HUDEP-2 (cell line): ENCODE data around the gene TFG.

Source experiments
- DNase-seq, 76 experiments: peaks; one replicate each; lab custom pipeline; 2025; ENCODE audit not compliant: unreplicated experiment in 76 of 76; lab: John Stamatoyannopoulos, UW

Gene TFG

DNA sequence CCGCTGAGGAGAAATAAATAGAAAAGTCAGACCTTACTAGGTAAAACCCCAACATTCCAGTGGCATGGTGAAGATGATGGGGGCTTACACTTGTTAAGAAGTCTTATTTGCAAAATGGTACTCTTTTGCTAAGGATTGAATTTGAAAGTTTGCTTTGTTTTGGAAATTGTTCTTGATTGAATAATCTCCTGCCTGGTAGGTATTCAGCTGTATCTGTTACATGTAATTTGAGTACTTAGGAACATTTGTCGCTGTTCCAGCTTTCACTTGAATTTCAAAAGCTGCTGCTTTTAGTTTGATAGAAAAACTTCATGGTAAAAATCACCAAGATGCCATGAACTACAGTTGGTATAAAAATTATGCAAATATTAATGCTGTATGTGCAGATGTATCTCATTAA, 44.6 kb downstream of the TFG start:
- DNase-seq = no peak

- DNase-seq = no peak
Measured at GRCh38 chr3:100754563-100755334, 45.5 kb downstream of the TFG start.

DNA sequence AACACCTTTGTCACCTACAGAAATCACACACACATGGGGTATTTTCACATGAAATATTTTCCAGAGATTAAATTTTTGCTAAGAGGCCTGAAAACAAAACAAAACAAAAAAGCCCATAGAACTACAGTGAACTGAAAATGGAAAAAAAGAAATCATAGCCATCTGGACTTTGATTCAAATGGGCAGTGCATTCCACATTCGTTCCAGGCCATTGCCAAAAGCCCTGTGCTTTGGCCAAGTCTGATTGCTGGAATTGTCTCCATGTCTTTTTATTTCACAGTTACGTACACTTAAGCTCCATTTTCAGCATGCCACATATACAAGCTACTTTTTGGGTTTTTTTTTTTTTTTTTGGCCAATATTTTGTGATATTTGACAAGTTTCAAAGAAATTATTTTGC, 47.1 kb downstream of the TFG start:
- DNase-seq = no peak

- DNase-seq = peak in 16 of 76 experiments; percentile 3 to 49 (median 18)
Measured at GRCh38 chr3:100759159-100759558, 49.9 kb downstream of the TFG start.

DNA sequence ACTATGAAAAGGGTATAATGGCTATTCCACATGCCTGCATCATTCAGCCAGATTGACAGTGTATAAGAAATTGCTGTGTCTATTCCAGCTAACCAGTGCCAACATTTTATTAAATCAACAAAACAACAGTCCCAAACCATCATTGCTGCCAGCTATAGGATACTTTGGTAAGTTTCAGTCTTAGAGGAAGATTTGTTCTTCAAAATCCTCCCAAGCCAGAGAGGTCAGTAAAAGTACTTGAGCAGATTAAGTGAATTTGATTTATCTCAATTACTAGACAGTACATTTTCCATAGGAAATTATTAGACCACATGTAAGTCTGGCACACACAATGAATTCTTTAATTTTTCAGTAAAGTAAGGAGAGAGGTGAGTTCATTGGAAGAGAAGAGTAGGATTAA, 50.7 kb downstream of the TFG start:
- DNase-seq = no peak

DNA sequence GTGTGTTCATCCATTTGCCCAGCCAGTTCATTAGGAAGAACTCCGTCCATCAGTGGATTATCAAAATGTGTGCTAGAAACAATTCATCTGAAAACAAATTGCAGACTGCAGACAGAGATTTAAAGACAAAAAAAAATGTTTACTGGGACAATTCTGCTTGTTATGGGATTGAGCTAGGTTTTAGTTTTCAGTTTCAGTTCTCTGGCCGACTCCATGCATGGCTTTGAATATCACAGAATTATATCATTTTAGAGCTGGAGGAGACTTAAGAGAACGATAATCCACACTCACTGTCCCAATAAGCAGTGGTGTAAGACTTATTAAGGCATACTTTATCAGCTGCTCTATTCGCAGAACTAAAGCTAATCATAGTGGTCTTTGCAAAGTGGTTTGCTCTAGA, 51.1 kb downstream of the TFG start:
- DNase-seq = no peak

- DNase-seq = no peak
Measured at GRCh38 chr3:100761211-100761942, 52.1 kb downstream of the TFG start.

- no peak for DNase-seq
Measured at GRCh38 chr3:100761951-100762350, 52.7 kb downstream of the TFG start.

DNA sequence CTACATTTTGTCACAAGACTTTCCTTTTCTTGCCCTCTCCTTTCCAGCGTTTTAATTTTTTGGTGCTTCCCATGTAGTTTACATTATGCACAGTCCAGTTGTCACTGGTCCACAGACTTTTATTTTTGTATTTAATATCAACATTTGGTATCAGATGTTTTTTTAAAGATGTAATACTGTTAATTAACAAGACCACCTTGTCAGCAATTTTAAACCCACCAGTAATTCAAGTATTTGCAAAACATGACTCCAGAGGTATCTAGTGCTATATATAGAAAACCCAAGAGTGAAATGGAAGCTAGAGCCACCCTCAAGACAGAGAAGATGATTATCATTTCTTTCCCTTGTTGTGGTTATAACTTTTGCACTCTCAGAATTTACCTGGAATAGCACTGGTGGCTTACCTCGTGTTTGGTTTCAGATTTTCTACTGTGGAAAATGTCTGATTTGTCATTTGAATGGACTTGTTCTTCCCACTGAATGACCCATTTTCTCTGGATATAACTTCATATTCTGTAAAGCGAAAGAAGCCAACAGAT, 56.2 kb downstream of the TFG start:
- no peak for DNase-seq

GRCh38 chr3:100766069-100766468, 56.8 kb downstream of the TFG start:
- DNase-seq = no peak

DNA sequence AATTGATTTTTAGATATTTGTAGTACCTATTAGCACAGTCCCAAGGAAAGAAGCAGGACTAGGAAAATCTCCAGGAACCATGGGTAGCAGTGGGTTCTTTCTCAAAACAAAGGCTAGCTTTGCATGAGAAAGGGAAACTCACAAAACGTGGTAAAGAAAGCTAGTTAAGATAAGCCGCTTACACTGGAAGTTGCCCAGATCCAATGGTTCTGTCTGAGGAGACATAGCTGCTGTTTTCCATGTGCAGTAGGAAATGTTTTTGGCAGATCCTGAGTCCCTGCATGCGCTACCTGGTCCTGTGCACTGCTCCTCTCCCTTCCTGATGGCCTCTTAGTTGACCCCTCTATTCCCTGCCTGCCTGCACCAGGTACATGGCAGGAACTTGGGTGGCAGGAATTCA, 60.4 kb downstream of the TFG start:
- no peak for DNase-seq

- no peak for DNase-seq
Measured at GRCh38 chr3:100775226-100775625, 65.9 kb downstream of the TFG start.

DNA sequence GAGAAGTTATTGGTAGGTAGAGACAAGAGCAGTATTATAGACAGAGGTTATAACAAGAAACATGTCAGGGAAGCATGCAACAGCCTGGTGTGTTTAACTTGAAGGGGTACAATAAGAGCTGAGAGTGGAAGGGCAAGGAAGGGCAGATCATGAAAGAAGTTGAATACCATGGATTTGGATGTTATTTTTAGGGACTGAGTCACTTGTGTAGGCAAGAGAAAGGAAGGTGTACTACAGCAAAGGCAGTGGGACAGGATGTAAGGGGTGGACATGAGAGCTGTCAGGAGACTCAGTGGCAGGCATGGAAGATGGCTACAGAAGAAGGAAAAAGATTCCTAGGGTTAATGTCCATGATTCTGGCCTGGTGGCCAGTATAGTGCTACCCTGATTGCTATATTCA, 66.4 kb downstream of the TFG start:
- DNase-seq = no peak

DNA sequence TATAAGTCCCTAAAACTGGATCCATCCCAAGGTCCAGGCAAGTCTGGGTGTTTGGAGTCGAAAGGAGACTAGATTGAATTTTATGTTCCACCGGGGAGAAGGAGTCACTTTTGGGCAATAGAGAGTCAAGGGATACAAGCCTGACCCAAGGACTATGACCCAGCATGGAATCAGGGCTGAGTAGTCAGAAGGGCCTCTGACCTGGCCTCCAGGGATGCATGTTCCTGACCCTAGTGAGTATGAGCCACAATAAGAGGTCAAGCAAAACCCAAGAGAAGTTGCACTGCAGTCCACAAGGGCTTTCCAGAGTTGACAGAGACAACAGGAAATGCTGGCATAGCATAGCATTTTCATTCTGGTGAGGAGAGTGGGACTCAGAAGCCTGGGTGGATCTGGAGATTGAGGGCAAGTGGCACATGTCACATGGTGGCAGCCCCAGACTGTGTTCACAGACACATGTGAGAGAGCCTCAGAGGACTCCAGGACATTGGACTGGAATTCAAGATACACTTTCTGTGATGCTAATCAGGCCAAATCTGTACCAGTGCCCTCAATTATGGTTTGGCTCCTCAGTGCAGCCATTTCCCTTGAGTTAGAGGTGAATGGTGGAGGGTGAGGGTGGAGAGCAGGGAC, 66.9 kb downstream of the TFG start:
- DNase-seq = no peak

DNA sequence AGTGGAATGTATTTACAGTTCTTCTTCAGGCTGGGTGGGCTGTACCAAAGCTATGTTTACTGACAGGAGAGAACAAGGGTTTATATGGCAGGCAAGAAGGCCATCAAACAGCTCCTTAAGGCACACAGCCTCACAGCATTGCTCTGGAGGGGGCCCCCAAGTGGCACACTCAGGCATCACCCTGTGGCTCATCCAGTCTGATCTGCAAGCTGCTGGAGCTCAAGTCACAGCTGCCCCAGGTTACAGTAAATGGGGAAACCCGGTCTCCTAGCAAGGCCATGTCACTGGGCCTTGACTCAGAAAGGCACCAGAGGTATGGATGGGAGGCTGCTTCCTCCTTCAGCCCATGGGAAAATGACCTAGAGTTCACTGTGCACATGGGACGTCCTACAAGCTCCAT, 67.5 kb downstream of the TFG start:
- DNase-seq = no peak

GRCh38 chr3:100777271-100777670, 68.0 kb downstream of the TFG start:
- DNase-seq = no peak

DNA sequence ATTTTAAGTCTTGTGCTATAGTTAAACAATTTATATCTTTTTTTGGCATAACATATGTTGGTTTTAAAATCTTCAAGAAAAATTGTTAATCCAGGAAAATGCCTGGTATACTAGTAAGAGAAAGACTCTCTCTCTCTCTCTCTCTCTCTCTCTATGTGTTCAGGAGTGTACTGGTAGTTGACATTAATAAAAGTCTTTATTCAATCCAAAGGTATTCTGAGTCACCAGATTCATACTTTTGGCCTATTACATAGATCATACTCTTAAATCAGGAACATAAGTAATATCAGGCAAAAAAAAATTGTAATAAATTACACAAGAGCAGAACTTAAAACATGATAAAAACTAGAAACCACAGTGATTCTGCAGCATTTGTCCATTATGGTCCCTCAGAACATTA, 70.2 kb downstream of the TFG start:
- no peak for DNase-seq

- DNase-seq = no peak
Measured at GRCh38 chr3:100780071-100780622, 70.9 kb downstream of the TFG start.

DNA sequence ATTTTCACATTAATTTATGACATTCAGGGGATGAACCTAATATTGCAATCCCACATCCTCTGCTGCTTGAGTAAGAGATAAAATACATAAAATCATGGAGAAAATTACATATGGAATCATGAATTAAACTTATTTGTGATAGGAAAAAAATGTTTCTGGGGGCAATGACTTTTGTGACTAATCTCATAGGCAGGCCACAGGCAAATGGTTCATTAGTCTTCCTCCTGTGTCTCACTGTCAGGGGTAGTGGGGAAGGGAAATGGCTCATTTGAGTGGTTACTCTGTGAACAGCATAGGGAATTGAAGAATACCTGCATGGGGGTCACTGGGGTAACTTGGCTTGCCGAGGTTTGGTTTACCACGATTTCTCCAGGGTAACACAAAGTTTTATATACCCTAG, 72.0 kb downstream of the TFG start:
- no peak for DNase-seq

- DNase-seq = no peak
Measured at GRCh38 chr3:100782348-100782747, 73.1 kb downstream of the TFG start.

GRCh38 chr3:100782906-100783305, 73.6 kb downstream of the TFG start:
- DNase-seq = no peak
